Breast epithelium (tissue), 4 donors: ENCODE measurements around the gene CA9. TPM values are rescaled to one million over a fixed set of nuclear protein-coding genes. Genes with fewer than 3 reads are reported as not detected.

Experiments
- DNase-seq, 2 donors: peaks; one replicate each; pipeline ENCODE4 v3.0.0-alpha.2; 2019; ENCODE audit warnings: low spot score in 2 of 2
- H3K27ac ChIP-seq, 2 donors: fragments of 200-600 bp; sonication (generic) in 1 of 2; one replicate each; pipeline ENCODE4 v1.5.1; 2016 to 2019; ENCODE audit warnings: mild to moderate bottlenecking in 1 of 2
- H3K27me3 ChIP-seq, 2 donors: fragments of 200-600 bp; sonication (generic) in 1 of 2; one replicate each; pipeline versions ENCODE4 v1.5.1 to v1.6.0; 2017 to 2019; ENCODE audit warnings: control low read depth in 1 of 2, mild to moderate bottlenecking in 1 of 2
- H3K36me3 ChIP-seq: fragments of 200-600 bp; one replicate; pipeline ENCODE4 v1.5.1; 2019
- H3K4me1 ChIP-seq, 2 donors: fragments of 200-600 bp; sonication (generic); one replicate each; pipeline ENCODE4 v1.5.1; 2016 to 2019; ENCODE audit warnings: control low read depth in 1 of 2
- H3K4me3 ChIP-seq, 3 donors: fragments of 200-600 bp; sonication (generic); 1 replicate in 2 of 3; 2 replicates in 1 of 3; pipeline ENCODE4 v1.5.1; 2016 to 2019; ENCODE audit warnings: mild to moderate bottlenecking in 3 of 3, moderate library complexity in 2 of 3
- H3K9me3 ChIP-seq, 2 donors: fragments of 200-600 bp; sonication (generic) in 1 of 2; one replicate each; pipeline ENCODE4 v1.5.1; 2016 to 2019; ENCODE audit warnings: control low read depth in 1 of 2
- CTCF ChIP-seq, 3 donors: fragments of 450-650 bp; IDR thresholded peaks; one replicate each; pipeline ENCODE4 v1.5.1; 2016 to 2017; ENCODE audit warnings: antibody characterized with exemption in 3 of 3, mild to moderate bottlenecking in 3 of 3, moderate library complexity in 3 of 3
- POLR2A ChIP-seq: fragments of 450-650 bp; IDR thresholded peaks from one replicate; pipeline ENCODE4 v1.6.1; 2016; ENCODE audit warnings: antibody characterized with exemption, mild to moderate bottlenecking, moderate library complexity
- POLR2AphosphoS5 ChIP-seq, 3 donors: sonication (generic); formaldehyde crosslinking; IDR thresholded peaks; one replicate each; pipeline ENCODE4 v1.6.1; 2017; ENCODE audit warnings: antibody characterized with exemption in 3 of 3
- intact Hi-C: fragments of 100-400 bp; cut with DNase I; formaldehyde crosslinking; loops from one replicate; pipeline ENCODE4 v1.15.1; 2023; ENCODE audit warnings: low total_unique reads
- total RNA-seq, 3 donors: library from RNA; depleted of rRNA; stranded (reverse); fragments of >200 nt; gene quantifications; one replicate each; pipeline ENCODE4 v1.1.0, GENCODE V29; 2016

The CA9 gene
- total RNA-seq, 3 donors from 2014 or later = 0.16 to 5.0 TPM; not detected in 1

GRCh38 chr9:35650341-35651158, 23.2 kb upstream of the CA9 start, which contains the start of gene SIT1:
Gene SIT1 (minus strand): TSS chr9:35650931. CDS start chr9:35650853, 78 bp downstream.
- H3K27ac ChIP-seq = peak within 1 kb of the TSS; percentile 7 to 66
- no peaks in the 10 kb centered on the region for H3K36me3 ChIP-seq
- H3K4me1 ChIP-seq = no peaks in the 10 kb centered on the region
- TF ChIP-seq POLR2AphosphoS5 (IDR thresholded peaks at IDR 0.05) (no peak), CTCF (IDR thresholded peaks at IDR 0.05) (no peak), POLR2A (no peak)
- no peaks in the 10 kb centered on the region for H3K27me3 ChIP-seq
- peak within 1 kb of the TSS in 2 of 3 donors; percentile 3 to 7 for H3K4me3 ChIP-seq
- H3K9me3 ChIP-seq = no peaks in the 10 kb centered on the region
- DNase-seq = no peak
- intact Hi-C loops = loop anchor here (5.0 kb wide), 1 partner anchor 43 kb away; the partner anchor contains the start of gene TESK1

GRCh38 chr9:35651956-35652828, 21.5 kb upstream of the CA9 start:
- Histone ChIP-seq H3K9me3 (no peaks in the 10 kb centered on the region), H3K36me3 (no peaks in the 10 kb centered on the region), H3K27me3 (no peaks in the 10 kb centered on the region), H3K4me3 (no peak overlapping the region), H3K4me1 (no peaks in the 10 kb centered on the region), H3K27ac (no peak overlapping the region)
- intact Hi-C loops = loop anchor here (5.0 kb wide), 1 partner anchor 45 kb away; the partner anchor contains the start of gene TESK1
- no peak for DNase-seq
- TF ChIP-seq CTCF (IDR thresholded peaks at IDR 0.05) (no peak), POLR2A (no peak), POLR2AphosphoS5 (IDR thresholded peaks at IDR 0.05) (no peak)

GRCh38 chr9:35652829-35653209, 20.9 kb upstream of the CA9 start:
- Histone ChIP-seq H3K27ac (no peak overlapping the region), H3K4me3 (no peak overlapping the region), H3K27me3 (no peaks in the 10 kb centered on the region), H3K36me3 (no peaks in the 10 kb centered on the region), H3K4me1 (no peaks in the 10 kb centered on the region), H3K9me3 (no peaks in the 10 kb centered on the region)
- no peak for DNase-seq
- TF ChIP-seq POLR2A (no peak), CTCF (IDR thresholded peaks at IDR 0.05) (no peak), POLR2AphosphoS5 (IDR thresholded peaks at IDR 0.05) (no peak)
- intact Hi-C loops = loop anchor here (5.0 kb wide), 1 partner anchor 46 kb away; the partner anchor contains the start of gene TESK1

GRCh38 chr9:35653611-35654010, 20.1 kb upstream of the CA9 start:
- no peaks in the 10 kb centered on the region for H3K36me3 ChIP-seq
- no peak overlapping the region for H3K27ac ChIP-seq
- H3K4me1 ChIP-seq = no peaks in the 10 kb centered on the region
- H3K27me3 ChIP-seq = no peaks in the 10 kb centered on the region
- H3K4me3 ChIP-seq = no peak overlapping the region
- no peak for DNase-seq
- no peaks in the 10 kb centered on the region for H3K9me3 ChIP-seq
- TF ChIP-seq CTCF (IDR thresholded peaks at IDR 0.05) = no peak
- no peak for TF ChIP-seq POLR2AphosphoS5 (IDR thresholded peaks at IDR 0.05)
- TF ChIP-seq POLR2A = no peak
- intact Hi-C loops = loop anchor here (5.0 kb wide), 1 partner anchor 46 kb away; the partner anchor contains the start of gene TESK1
